Parathyroid adenoma (tissue), 2 donors: Measurements from ENCODE around the gene CLIC1.

Source experiments
- H2AFZ ChIP-seq: fragments of 300-600 bp; sonication (generic); one replicate; pipeline ENCODE4 v1.7.0; 2017; ENCODE audit warnings: antibody characterized with exemption, mild to moderate bottlenecking
- H3K27ac ChIP-seq: fragments of 300-600 bp; sonication (generic); one replicate; pipeline ENCODE4 v1.7.0; 2017
- H3K27me3 ChIP-seq: fragments of 300-600 bp; sonication (generic); one replicate; pipeline ENCODE4 v1.7.0; 2017; ENCODE audit warnings: low read length; ENCODE audit not compliant: control insufficient read depth, insufficient read depth
- H3K36me3 ChIP-seq: fragments of 300-600 bp; sonication (generic); one replicate; pipeline ENCODE4 v1.7.0; 2017; ENCODE audit warnings: low read length; ENCODE audit not compliant: control insufficient read depth, insufficient read depth
- H3K4me1 ChIP-seq: fragments of 300-600 bp; sonication (generic); one replicate; pipeline ENCODE4 v1.7.0; 2017; ENCODE audit warnings: control low read depth
- H3K4me2 ChIP-seq: fragments of 300-600 bp; sonication (generic); one replicate; pipeline ENCODE4 v1.7.0; 2017; ENCODE audit warnings: low read length
- H3K4me3 ChIP-seq: fragments of 300-600 bp; sonication (generic); one replicate; pipeline ENCODE4 v1.7.0; 2017; ENCODE audit warnings: low read depth, low read length
- H3K79me2 ChIP-seq: fragments of 300-600 bp; sonication (generic); one replicate; pipeline ENCODE4 v1.7.0; 2017; ENCODE audit warnings: control low read depth
- H3K9ac ChIP-seq: fragments of 300-600 bp; sonication (generic); one replicate; pipeline ENCODE4 v1.7.0; 2017; ENCODE audit warnings: mild to moderate bottlenecking
- H3K9me3 ChIP-seq: fragments of 300-600 bp; sonication (generic); one replicate; pipeline ENCODE4 v1.7.0; 2017; ENCODE audit warnings: low read length; ENCODE audit not compliant: control insufficient read depth
- CTCF ChIP-seq: fragments of 300-600 bp; sonication (generic); IDR thresholded peaks from one replicate; pipeline ENCODE4 v1.7.0; 2017; ENCODE audit warnings: antibody characterized with exemption, mild to moderate bottlenecking
- donor health status: primary hyperparathyroidism.

Gene CLIC1

GRCh38 chr6:31778193-31778592 lies 41.9 kb upstream of the CLIC1 start:
- no peaks in the 10 kb centered on the region for H3K9me3 ChIP-seq
- H3K79me2 ChIP-seq, result peaks cover 2% of the 10 kb centered on the region
- no peak overlapping the region for H3K4me3 ChIP-seq
- H3K27me3 ChIP-seq, result no peaks in the 10 kb centered on the region
- H3K27ac ChIP-seq, result no peak overlapping the region
- H2AFZ ChIP-seq, result no peak overlapping the region
- no peak overlapping the region for H3K9ac ChIP-seq
- TF ChIP-seq CTCF, result no peak
- no peak overlapping the region for H3K4me2 ChIP-seq
- H3K4me1 ChIP-seq, result peaks cover 13% of the 10 kb centered on the region
- no peaks in the 10 kb centered on the region for H3K36me3 ChIP-seq

GRCh38 chr6:31777667-31778050 lies 41.3 kb upstream of the CLIC1 start:
- no peak overlapping the region for H3K4me3 ChIP-seq
- TF ChIP-seq CTCF, result no peak
- no peak overlapping the region for H3K9ac ChIP-seq
- H3K79me2 ChIP-seq, result peaks cover 2% of the 10 kb centered on the region
- no peak overlapping the region for H3K4me2 ChIP-seq
- H3K27me3 ChIP-seq, result no peaks in the 10 kb centered on the region
- H3K4me1 ChIP-seq, result peaks cover 13% of the 10 kb centered on the region
- H3K36me3 ChIP-seq, result no peaks in the 10 kb centered on the region
- H3K9me3 ChIP-seq, result no peaks in the 10 kb centered on the region
- H2AFZ ChIP-seq, result no peak overlapping the region
- H3K27ac ChIP-seq, result no peak overlapping the region

- H3K27ac ChIP-seq, result no peak within 1 kb of the TSS
Observed at GRCh38 chr6:31776989-31777666, 40.8 kb upstream of the CLIC1 start, which contains the start of gene VWA7. VWA7 (minus strand) TSS chr6:31777328; CDS start chr6:31776779, 549 bp downstream.

GRCh38 chr6:31776485-31776988 lies 40.2 kb upstream of the CLIC1 start:
- Histone ChIP-seq H3K79me2 (peaks cover 2% of the 10 kb centered on the region), H3K27ac (no peak overlapping the region), H3K36me3 (no peaks in the 10 kb centered on the region), H3K4me3 (no peak overlapping the region), H3K27me3 (no peaks in the 10 kb centered on the region), H3K4me2 (no peak overlapping the region), H2AFZ (peak overlapping the region; percentile 82), H3K9ac (no peak overlapping the region), H3K9me3 (no peaks in the 10 kb centered on the region), H3K4me1 (peaks cover 13% of the 10 kb centered on the region)
- no peak for TF ChIP-seq CTCF

More at GRCh38 chr6:31776989-31777666, 40.8 kb upstream of the CLIC1 start, which contains the start of gene VWA7:
- no peak within 1 kb of the TSS for H3K9ac ChIP-seq
- no peaks in the 10 kb centered on the region for H3K27me3 ChIP-seq
- peaks cover 13% of the 10 kb centered on the region for H3K4me1 ChIP-seq
- TF ChIP-seq CTCF, result no peak
- no peak within 1 kb of the TSS for H3K4me3 ChIP-seq
- peaks cover 2% of the 10 kb centered on the region for H3K79me2 ChIP-seq
- no peaks in the 10 kb centered on the region for H3K9me3 ChIP-seq
- peak within 1 kb of the TSS; percentile 82 for H2AFZ ChIP-seq
- no peak within 1 kb of the TSS for H3K4me2 ChIP-seq
- no peaks in the 10 kb centered on the region for H3K36me3 ChIP-seq
